ENCODE data around the gene PHETA1. TPM values are rescaled to one million over a fixed set of nuclear protein-coding genes. Genes with fewer than 3 reads are reported as not detected.
A peak's percentile ranks its signal among the peaks of the same experiment; 100 is the strongest.

PHETA1 gene
- total RNA-seq, 1 donor from 2014 or later = 25.3 TPM

DNA sequence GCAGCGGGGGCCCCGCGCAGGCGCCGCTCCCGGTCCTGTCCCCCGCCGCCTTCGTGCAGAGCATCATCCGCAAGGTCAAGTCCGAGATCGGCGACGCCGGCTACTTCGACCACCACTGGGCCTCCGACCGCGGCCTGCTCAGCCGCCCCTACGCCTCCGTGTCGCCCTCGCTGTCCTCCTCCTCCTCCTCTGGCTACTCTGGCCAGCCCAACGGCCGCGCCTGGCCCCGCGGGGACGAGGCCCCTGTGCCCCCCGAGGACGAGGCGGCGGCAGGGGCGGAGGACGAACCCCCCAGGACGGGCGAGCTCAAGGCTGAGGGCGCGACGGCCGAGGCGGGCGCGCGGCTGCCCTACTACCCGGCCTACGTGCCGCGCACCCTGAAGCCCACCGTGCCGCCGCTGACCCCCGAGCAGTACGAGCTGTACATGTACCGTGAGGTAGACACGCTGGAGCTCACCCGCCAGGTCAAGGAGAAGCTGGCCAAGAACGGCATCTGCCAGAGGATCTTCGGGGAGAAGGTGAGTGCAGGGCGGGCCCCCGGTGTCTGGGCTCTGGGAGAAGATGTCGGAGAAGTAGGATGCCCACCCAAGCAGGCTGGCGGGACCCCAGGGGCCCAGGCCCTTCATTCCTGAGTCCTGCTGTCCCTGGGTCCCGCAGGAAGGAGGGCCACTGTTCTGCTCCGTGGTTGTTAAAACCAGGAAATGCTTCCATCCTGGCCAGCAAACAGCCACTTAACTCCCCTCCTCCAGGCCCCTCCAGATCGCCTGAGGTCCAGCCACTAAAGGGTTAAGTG lies 48.4 kb downstream of the PHETA1 start:
- TF ChIP-seq, protein P1, sequence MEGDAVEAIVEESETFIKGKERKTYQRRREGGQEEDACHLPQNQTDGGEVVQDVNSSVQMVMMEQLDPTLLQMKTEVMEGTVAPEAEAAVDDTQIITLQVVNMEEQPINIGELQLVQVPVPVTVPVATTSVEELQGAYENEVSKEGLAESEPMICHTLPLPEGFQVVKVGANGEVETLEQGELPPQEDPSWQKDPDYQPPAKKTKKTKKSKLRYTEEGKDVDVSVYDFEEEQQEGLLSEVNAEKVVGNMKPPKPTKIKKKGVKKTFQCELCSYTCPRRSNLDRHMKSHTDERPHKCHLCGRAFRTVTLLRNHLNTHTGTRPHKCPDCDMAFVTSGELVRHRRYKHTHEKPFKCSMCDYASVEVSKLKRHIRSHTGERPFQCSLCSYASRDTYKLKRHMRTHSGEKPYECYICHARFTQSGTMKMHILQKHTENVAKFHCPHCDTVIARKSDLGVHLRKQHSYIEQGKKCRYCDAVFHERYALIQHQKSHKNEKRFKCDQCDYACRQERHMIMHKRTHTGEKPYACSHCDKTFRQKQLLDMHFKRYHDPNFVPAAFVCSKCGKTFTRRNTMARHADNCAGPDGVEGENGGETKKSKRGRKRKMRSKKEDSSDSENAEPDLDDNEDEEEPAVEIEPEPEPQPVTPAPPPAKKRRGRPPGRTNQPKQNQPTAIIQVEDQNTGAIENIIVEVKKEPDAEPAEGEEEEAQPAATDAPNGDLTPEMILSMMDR (IDR thresholded peaks at IDR 0.05) = no peak
- Histone ChIP-seq H3K27ac (no peak overlapping the region), H3K27me3 (no peaks in the 10 kb centered on the region), H3K9me3 (no peaks in the 10 kb centered on the region), H3K36me3 (no peaks in the 10 kb centered on the region), H3K4me3 (no peak overlapping the region), H3K4me1 (no peaks in the 10 kb centered on the region)
- ATAC-seq (peak; percentile 7), DNase-seq (no peak)
- intact Hi-C loops (cut with DNase I) = no loop called here

- no peak for ATAC-seq
- TF ChIP-seq, protein P1 (IDR thresholded peaks at IDR 0.05) = no peak
- Histone ChIP-seq H3K9me3 (no peaks in the 10 kb centered on the region), H3K27me3 (no peaks in the 10 kb centered on the region), H3K4me3 (no peak overlapping the region), H3K36me3 (no peaks in the 10 kb centered on the region), H3K27ac (no peak overlapping the region), H3K4me1 (no peaks in the 10 kb centered on the region)
- intact Hi-C loops (cut with DNase I) = no loop called here
- no peak for DNase-seq
These were observed 49.2 kb downstream of the PHETA1 start for GRCh38 chr12:111319600-111320257.

DNA sequence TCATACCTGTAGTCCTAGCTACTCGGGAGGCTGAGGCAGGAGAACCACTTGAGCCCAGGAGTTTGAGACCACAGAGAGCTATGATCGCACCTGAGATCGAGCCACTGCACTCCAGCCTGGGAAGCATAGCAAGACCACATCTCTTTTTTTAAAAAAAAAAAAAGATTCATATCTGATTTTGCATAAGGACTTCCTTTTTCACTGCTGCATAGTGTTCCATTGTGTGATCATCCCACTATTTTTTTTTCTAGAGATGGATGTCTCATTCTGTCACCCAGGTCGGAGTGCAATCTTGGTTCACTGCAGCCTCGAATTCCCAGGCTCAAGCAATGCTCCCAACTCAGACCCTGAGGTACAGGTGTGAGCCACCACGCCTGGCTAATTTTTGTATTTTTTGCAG lies 50.4 kb downstream of the PHETA1 start:
- no peaks in the 10 kb centered on the region for H3K36me3 ChIP-seq
- TF ChIP-seq, protein P1 (IDR thresholded peaks at IDR 0.05) = no peak
- ATAC-seq = no peak
- H3K4me3 ChIP-seq = no peak overlapping the region
- H3K27me3 ChIP-seq = no peaks in the 10 kb centered on the region
- no peaks in the 10 kb centered on the region for H3K4me1 ChIP-seq
- H3K9me3 ChIP-seq = no peaks in the 10 kb centered on the region
- no peak overlapping the region for H3K27ac ChIP-seq
- intact Hi-C loops (cut with DNase I) = no loop called here
- DNase-seq = no peak

- ATAC-seq = no peak
- H3K27me3 ChIP-seq = no peaks in the 10 kb centered on the region
- TF ChIP-seq, protein P1 (IDR thresholded peaks at IDR 0.05) = no peak
- no peaks in the 10 kb centered on the region for H3K4me1 ChIP-seq
- H3K27ac ChIP-seq = no peak overlapping the region
- H3K9me3 ChIP-seq = no peaks in the 10 kb centered on the region
- no peaks in the 10 kb centered on the region for H3K36me3 ChIP-seq
- DNase-seq = no peak
- no peak overlapping the region for H3K4me3 ChIP-seq
- intact Hi-C loops (cut with DNase I) = no loop called here
These were observed 52.2 kb downstream of the PHETA1 start for GRCh38 chr12:111316671-111317070.

GRCh38 chr12:111314953-111315539 lies 53.8 kb downstream of the PHETA1 start:
- peak; percentile 56 for ATAC-seq

More at GRCh38 chr12:111314953-111315539, 53.8 kb downstream of the PHETA1 start:
- Histone ChIP-seq H3K4me1 (no peaks in the 10 kb centered on the region), H3K9me3 (no peaks in the 10 kb centered on the region), H3K27me3 (no peaks in the 10 kb centered on the region), H3K27ac (no peak overlapping the region), H3K36me3 (no peaks in the 10 kb centered on the region), H3K4me3 (no peak overlapping the region)
- intact Hi-C loops (cut with DNase I) = no loop called here
- TF ChIP-seq, protein P1 (IDR thresholded peaks at IDR 0.05) = no peak
- no peak for DNase-seq
